HG02798 (cell line): ENCODE results near the gene HECTD2.
"Not testable (repeated sequence)": the region's sequence is repeated elsewhere in the genome, so short reads cannot be mapped to it uniquely, and the experiment has no call there.

Experiments used
- ATAC-seq: cut with Tn5 transposase; IDR thresholded peaks from one replicate; pipeline ENCODE4 v1.9.1; 2021; ENCODE audit warnings: mild to moderate bottlenecking; ENCODE audit not compliant: unreplicated experiment, poor library complexity

HECTD2 gene

DNA sequence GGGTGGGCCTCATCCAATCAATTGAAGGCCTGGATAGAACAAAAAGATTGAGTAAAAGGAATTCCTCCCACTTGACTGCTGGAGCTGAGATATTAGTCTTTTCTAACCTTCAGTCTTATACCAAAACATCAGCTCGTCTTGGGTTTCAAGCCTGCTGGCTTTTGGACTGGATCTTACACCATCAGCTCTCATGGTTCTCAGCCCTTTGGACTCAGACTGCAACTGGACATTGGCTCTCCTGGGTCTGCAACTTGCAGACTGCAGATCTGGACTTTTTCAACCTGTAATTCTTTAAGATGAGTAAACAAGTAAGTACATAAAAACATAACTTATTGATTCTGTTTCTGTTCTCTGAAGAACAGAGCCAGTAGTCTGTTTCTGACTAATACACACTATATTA is 149.0 kb downstream of the HECTD2 start:
- no peak for ATAC-seq

DNA sequence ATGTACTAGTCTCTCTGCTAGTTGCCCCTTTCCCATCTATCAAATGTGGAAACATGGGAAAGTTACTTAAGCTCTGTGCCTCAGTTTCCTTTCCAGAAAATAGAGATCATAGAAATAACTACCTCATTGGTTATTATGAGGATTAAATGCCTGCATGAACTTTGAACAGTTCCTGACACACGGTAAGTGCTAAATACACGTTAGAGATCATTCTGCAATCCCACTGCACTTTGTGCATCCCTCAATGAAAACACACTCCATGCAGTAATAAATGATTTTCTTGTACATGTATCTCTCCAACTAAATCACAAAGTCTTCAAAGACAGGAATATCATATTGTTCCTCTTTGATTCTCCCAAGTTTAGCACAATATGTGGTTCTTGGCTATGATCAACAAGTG is 149.6 kb downstream of the HECTD2 start:
- no peak for ATAC-seq

- ATAC-seq = not testable (repeated sequence)
Observed at GRCh38 chr10:91560827-91561226, 150.7 kb downstream of the HECTD2 start.

- ATAC-seq = no peak
Observed at GRCh38 chr10:91562839-91563581, 152.9 kb downstream of the HECTD2 start.

DNA sequence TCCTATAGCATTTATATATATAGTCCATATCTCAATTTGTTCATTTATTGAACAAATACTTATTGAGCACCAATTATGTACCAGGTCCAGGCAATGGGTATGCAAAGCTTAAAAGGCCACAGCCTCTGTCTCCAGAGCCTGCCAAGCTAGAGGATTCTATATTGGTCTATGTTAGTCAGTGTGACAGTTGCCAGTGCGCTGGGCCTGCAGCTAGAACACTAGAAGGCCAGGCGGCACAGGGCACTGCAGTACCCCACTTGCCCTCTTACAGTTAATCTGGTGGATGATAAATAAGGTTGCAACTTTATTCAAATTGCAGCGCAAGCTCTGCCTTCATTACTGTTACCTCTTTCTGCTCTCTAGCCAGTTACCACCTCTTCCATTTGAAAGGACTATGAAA is 153.9 kb downstream of the HECTD2 start:
- ATAC-seq = no peak
